Esophagus mucosa (tissue), 1 donor: ENCODE data around the gene SCGB3A2. TPM values are rescaled to one million over a fixed set of nuclear protein-coding genes. Genes with fewer than 3 reads are reported as not detected.
"Not testable (repeated sequence)": the region's sequence is repeated elsewhere in the genome, so short reads cannot be mapped to it uniquely, and the experiment has no call there.

Source experiments
- ATAC-seq: fragments of 200-7000 bp; cut with Tn5 transposase; one replicate; pipeline ENCODE4 v1.9.1; 2020
- total RNA-seq: library from RNA; stranded (reverse); gene quantifications from one replicate; pipeline ENCODE4 v1.2.4, GENCODE V29; 2023
- donor health status: DM: yes; HTN: yes; CAD: no.

The SCGB3A2 gene
- total RNA-seq, 1 donor from 2014 or later: not detected

- peak; percentile 64 for ATAC-seq
Observed at GRCh38 chr5:147863454-147864158, 14.9 kb upstream of the SCGB3A2 start.

DNA sequence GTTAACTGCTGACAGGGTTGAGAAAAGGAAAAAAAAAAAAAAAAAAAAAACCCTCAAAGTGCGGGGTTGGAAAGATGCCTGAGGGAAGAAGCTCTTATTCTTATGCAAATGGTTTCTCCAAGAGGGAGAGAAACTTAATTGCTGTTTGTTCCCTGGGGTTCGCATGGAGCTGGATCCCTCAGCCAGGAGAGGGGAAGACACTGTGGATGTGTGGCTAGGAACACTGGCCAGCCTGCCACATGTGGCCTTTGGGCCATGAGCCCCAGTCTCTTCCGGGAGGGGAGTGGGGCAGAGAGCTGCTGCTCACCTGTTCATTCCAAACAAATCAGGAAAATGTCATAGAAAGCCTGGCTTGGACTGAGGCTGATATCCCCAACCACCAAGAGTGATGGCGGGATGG, 9.4 kb upstream of the SCGB3A2 start:
- ATAC-seq: no peak

- not testable (repeated sequence) for ATAC-seq
Observed at GRCh38 chr5:147869892-147870291, 8.6 kb upstream of the SCGB3A2 start.

DNA sequence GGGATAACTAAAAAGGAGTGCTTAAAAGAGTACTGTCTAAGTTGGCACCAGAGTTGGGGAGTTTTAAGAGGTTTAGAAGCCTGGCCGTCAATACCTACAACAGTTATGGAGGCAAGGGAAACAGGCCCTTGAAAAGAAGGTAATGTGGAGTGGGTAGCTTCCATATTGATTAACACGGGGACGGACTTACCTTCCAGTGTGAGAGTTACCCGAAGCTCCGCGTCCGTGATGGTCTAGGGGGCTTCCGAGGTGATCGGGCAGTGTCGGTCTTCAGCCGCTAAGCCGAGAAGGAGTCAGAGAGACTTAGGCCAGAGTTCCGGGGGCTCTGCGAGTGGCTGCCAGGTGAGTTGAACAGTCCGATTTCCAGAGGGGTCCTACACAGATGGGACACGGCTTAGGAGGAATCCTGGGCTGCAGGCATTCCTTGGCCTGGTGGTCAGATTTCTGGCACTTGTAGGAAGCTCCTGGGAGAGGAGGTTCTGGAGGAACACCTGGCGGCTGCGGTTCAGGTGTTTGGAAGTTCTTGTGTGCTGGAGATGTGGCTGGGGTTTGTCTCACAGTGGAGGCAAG, 6.4 kb upstream of the SCGB3A2 start:
- not testable (repeated sequence) for ATAC-seq

DNA sequence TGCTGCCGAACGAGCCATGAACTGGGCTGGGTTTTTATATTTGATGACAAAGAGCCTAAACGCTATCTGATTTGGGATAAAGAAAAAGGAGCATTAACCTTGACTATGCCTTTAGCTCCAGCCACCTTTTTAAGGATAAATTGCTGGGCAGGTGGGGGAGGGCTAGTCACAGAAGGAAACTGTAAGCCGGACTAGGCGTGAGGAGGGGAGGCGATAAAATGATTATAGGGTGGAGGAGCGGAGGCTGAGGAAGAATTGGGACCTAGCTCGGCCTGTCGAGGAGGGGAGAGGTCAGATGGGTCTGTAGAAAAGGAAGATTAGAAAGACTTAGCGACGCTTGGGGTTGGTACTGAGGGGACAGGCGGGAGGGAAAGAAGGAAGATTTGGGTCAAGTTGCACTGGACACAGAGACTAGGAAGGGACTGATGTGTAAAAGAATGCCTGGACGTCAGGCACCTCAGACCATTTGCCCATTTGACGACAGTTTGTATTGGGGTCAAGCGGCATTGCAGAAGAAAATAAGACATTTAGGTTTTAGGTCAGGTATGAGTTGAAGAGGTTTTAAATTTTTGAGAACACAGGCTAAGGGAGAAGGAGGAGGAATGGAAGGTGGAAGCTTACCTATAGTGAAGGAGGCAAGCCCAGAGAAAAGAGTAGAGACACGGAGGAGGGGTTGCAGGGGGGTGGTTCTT, 5.6 kb upstream of the SCGB3A2 start:
- not testable (repeated sequence) for ATAC-seq

DNA sequence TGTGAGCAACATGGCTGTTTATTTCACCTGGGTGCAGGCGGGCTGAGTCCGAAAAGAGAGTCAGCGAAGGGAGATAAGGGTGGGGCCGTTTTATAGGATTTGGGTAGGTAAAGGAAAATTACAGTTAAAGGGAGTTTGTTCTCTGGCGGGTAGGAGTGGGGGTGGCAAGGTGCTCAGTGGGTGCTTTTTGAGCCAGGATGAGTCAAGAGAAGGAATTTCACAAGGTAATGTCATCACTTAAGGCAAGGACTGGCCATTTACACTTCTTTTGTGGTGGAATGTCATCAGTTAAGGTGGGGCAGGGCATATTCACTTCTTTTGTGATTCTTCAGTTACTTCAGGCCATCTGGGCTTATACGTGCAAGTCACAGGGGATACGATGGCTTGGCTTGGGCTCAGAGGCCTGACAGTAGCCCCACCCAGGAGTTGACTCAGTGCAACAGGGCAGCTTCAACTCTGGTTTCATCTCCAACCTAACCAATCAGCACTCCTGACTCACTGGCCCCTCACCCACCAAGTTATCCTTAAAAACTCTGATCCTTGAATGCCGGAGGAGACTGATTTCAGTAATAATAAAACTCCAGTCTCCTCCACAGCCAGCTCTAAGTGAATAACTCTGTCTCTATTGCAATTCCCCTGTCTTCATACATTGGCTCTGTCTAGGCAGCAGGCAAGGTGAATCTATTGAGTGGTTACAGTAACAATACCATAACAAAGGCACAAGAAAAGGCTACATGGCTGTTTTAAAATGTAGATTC, 4.2 kb upstream of the SCGB3A2 start:
- peak; percentile 71 for ATAC-seq

DNA sequence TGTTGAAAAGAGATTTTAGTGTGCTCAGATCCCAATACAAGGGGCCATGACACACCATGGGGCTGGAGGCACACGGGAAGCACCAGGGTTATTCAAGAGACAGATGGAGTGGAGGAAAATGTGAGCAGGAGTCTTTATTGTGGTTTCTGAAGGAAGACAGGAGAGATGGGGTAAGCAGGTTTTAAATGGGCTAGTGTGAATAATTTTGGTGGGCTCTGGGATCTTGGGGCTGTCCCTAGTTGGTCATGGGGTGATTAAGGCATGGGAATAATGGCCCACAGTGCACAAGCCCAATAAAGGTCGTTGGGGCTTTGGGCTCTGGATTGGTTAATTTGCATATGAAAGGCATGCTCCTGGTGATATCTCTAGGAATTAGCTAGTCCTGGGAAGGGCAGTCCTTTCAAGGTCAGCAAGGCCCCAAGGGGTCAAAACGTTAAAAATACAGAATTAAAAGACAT, 3.6 kb upstream of the SCGB3A2 start:
- no peak for ATAC-seq

GRCh38 chr5:147876141-147876540, 2.4 kb upstream of the SCGB3A2 start:
- no peak for ATAC-seq

DNA sequence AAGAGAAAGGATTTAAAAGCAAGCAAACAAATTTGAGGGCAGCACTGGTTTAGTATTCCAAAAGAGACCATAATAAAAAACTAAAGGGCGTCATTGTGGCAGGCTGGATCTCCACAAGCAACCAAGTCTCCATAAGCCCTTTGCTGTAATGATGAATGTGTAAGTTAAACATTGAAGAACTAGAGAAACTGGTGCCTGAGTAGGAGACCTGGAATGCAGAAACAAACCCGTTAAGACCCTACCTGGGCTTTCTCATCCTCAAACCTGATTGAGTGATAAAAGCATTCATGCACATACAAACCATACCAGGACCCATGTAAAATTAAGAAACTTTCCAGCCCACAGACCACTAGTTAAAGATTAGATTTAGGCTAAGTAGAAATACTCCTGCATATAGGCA, 1.9 kb upstream of the SCGB3A2 start:
- no peak for ATAC-seq

- ATAC-seq: no peak
Observed at GRCh38 chr5:147879784-147880183, 1.3 kb downstream of the SCGB3A2 start.

DNA sequence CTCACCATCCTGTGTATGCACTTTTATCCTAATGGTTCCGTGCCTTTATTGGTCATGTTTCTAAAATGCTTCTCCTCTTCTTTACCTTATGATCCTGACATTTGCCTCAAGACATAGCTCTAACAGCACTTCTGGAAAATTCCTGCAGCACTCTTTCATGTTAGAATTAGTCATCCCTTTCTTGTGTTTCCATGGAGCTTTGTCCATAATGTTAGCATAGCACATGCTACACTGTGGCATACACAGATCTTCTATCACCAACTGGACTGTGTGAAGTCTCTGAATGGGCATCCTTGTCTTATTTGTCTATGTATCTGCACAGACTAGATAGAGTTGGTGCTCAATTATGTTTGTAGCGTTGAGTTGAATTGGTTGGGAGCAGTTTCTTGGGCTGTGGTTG, 2.0 kb downstream of the SCGB3A2 start:
- no peak for ATAC-seq

GRCh38 chr5:147882586-147883313, 4.2 kb downstream of the SCGB3A2 start:
- no peak for ATAC-seq

- ATAC-seq: peak; percentile 62
Observed at GRCh38 chr5:147887026-147887627, 8.6 kb downstream of the SCGB3A2 start.

DNA sequence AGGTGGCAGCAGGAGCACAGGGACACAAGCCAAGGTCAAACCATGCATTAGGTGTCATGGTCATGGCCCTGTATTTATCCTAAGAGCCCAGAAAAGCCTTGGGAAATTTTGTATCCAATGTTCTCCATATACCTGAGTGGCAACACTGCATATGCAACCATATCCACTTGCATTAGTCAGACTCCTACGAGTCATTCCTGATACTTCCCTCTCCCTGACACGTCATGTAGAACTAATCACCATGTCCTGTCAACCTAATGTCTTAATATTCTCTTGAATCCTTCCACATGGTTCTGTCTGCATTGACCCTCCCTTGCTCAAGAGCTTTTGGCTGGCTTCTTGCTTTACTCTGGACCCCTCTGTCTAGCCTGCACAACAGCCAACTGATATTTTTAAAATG, 9.4 kb downstream of the SCGB3A2 start:
- peak; percentile 85 for ATAC-seq

DNA sequence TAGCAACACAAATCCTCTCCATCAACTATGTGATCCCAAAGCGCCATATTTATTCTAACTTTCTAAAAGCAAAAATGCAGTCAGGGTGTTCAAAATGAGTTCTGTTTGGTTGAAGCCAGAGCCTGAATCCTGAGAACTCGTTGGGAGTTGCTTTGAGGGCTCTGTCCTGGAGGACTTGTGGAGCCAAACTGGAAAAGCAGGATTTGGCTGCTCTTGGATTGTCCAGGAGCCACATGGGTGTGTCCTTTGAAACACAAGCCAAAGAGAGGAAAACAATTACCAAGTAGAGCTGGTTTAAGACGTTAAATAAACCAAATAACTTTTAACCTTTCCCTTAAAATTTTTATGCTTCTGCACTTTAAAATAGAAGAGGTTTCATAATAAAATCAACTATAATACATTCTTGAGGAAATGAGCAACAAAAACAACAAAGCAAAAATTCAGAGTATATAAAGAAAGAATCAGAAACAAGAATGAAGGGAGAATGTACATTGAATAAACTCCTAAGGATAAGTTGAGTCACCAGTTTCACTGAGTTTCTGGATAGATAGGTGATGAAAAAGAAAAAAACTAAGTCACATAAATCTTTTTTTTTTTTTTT, 14.3 kb downstream of the SCGB3A2 start:
- peak; percentile 94 for ATAC-seq

DNA sequence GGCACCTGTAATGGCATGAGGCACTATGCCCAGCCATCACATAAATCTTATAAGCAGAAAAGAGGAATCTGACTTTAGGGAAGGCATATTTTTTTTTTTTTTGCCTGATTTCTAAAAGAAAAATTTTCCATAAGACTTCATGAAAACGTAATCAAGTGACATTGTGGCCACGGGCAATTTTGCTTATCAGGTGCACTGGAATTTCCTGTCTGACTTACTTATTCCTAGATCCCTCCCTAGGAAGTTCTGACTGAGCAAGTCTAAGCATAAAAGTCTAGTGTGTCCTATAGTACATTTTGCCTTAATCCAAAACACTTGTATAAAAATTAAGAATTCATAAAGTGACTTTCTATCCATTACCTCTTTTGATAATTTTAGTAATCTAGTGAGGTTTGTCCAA, 15.3 kb downstream of the SCGB3A2 start:
- ATAC-seq: no peak

- no peak for ATAC-seq
Observed at GRCh38 chr5:147895864-147896263, 17.4 kb downstream of the SCGB3A2 start.

GRCh38 chr5:147898875-147899401, 20.4 kb downstream of the SCGB3A2 start:
- ATAC-seq: no peak

DNA sequence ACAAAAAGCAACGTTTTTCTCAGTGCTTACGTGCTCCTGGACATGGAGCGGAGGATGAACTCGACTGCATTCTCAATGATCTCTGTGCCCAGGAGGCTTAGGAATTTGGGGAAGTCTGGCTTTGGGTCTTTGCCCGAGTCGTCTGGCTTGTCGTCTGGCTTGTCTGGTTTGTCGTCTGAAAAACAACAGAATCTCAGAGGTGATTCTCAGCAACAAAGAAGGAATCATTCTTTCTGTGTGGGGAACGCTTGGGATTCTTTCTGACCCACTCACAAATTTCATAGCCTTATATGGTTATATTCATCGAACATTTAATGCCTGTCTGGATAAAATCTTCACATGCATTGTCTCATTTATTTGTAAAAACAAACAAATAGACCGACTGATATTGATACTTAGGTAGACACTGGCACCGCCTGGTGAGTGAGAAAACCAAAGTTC, 23.1 kb downstream of the SCGB3A2 start:
- ATAC-seq: no peak

DNA sequence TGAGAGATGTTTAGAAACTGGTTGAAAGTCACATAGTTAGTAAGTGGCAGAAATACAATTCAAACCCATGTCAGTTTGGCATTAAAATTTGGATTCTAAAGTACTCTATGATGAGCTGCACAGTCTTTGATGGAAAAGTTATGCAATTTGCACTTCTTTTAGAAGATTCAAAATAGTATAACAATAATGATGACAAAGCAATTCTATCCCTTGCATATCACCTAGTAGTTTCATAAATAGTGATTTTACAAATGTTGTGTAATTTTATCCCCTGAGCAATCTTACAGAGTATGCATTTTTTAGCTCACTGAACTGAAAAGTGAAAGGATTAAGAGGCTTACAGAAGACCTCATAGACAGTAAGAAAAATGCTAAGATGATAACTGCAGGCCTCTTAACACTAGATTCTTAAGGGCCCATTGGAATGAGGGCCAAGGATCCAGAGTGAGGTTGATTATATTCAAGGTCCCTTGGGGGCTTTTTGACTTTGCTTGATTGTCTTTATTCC, 24.2 kb downstream of the SCGB3A2 start:
- no peak for ATAC-seq

- ATAC-seq: no peak
Observed at GRCh38 chr5:147904110-147904509, 25.6 kb downstream of the SCGB3A2 start.
